Choroid plexus epithelial cell (primary cell): ENCODE data around the gene PDCD2.
"Not testable (repeated sequence)": the region's sequence is repeated elsewhere in the genome, so short reads cannot be mapped to it uniquely, and the experiment has no call there.

ENCODE experiments used
- DNase-seq: peaks from one replicate; pipeline ENCODE4 v3.0.0-alpha.2; 2010; ENCODE audit warnings: low read depth
- H3K4me3 ChIP-seq: 2 replicates; pipeline ENCODE4 v1.5.1; 2011; ENCODE audit warnings: low read depth, mild to moderate bottlenecking, control low read depth, low read length, moderate library complexity
- CTCF ChIP-seq: conservative IDR thresholded peaks from 2 replicates; pipeline ENCODE4 v1.5.1; 2011; ENCODE audit warnings: low read depth, mild to moderate bottlenecking, control low read depth, inconsistent platforms, low read length, moderate library complexity

Gene PDCD2

GRCh38 chr6:170529839-170530469, 54.5 kb downstream of the PDCD2 start:
- TF ChIP-seq CTCF, result peak; percentile 99
- DNase-seq, result peak; percentile 90
- no peak overlapping the region for H3K4me3 ChIP-seq

GRCh38 chr6:170527995-170528394, 56.4 kb downstream of the PDCD2 start:
- H3K4me3 ChIP-seq, DNase-seq: not testable (repeated sequence)

- no peak overlapping the region for H3K4me3 ChIP-seq
- DNase-seq, result no peak
- no peak for TF ChIP-seq CTCF
Measured at GRCh38 chr6:170525795-170526194, 58.6 kb downstream of the PDCD2 start.
